Kidney epithelial cell (primary cell): ENCODE results near the gene AKR1C2. TPM values are rescaled to one million over a fixed set of nuclear protein-coding genes. Genes with fewer than 3 reads are reported as not detected.
A peak's percentile ranks its signal among the peaks of the same experiment; 100 is the strongest.
"Not testable (repeated sequence)": the region's sequence is repeated elsewhere in the genome, so short reads cannot be mapped to it uniquely, and the experiment has no call there.

Source experiments
- DNase-seq: peaks from one replicate; pipeline ENCODE4 v3.0.0-alpha.2; 2010; ENCODE audit warnings: low read depth
- H3K27me3 ChIP-seq: 2 replicates; pipeline ENCODE4 v1.6.0; 2011; ENCODE audit warnings: low read length; ENCODE audit not compliant: control insufficient read depth, insufficient read depth
- H3K36me3 ChIP-seq: 2 replicates; pipeline ENCODE4 v1.5.1; 2011; ENCODE audit warnings: low read length; ENCODE audit not compliant: control insufficient read depth, insufficient read depth
- H3K4me3 ChIP-seq: 2 replicates; pipeline ENCODE4 v1.5.1; 2011; ENCODE audit warnings: low read depth, mild to moderate bottlenecking, control low read depth, low read length
- CTCF ChIP-seq: IDR thresholded peaks from 2 replicates; pipeline ENCODE4 v1.5.1; 2011; ENCODE audit warnings: mild to moderate bottlenecking, moderate library complexity, low read length, control low read depth, inconsistent platforms; ENCODE audit not compliant: insufficient read depth, poor library complexity, severe bottlenecking
- total RNA-seq: library from RNA; depleted of rRNA; stranded (reverse); fragments of >200 nt; gene quantifications from 2 replicates; pipeline ENCODE4 v1.2.3, GENCODE V29; 2015

AKR1C2 gene
- total RNA-seq, 1 donor from 2014 or later = 2.0 TPM

- TF ChIP-seq CTCF = peak; percentile 20
- Histone ChIP-seq H3K27me3 (no peaks in the 10 kb centered on the region), H3K4me3 (no peak overlapping the region), H3K36me3 (no peaks in the 10 kb centered on the region)
- no peak for DNase-seq
Measured at GRCh38 chr10:5014936-5015335, 11.3 kb upstream of the AKR1C2 start.

- DNase-seq, H3K4me3 ChIP-seq, H3K36me3 ChIP-seq, H3K27me3 ChIP-seq: not testable (repeated sequence)
Measured at GRCh38 chr10:5014200-5014910, 10.7 kb upstream of the AKR1C2 start.

GRCh38 chr10:5013385-5013784 lies 9.7 kb upstream of the AKR1C2 start:
- H3K36me3 ChIP-seq = no peaks in the 10 kb centered on the region
- H3K27me3 ChIP-seq = no peaks in the 10 kb centered on the region
- no peak for TF ChIP-seq CTCF
- no peak overlapping the region for H3K4me3 ChIP-seq
- no peak for DNase-seq

GRCh38 chr10:5012595-5012994 lies 8.9 kb upstream of the AKR1C2 start:
- no peak overlapping the region for H3K4me3 ChIP-seq
- H3K27me3 ChIP-seq = no peaks in the 10 kb centered on the region
- no peak for DNase-seq
- TF ChIP-seq CTCF = no peak
- no peaks in the 10 kb centered on the region for H3K36me3 ChIP-seq

GRCh38 chr10:5011392-5011791 lies 7.7 kb upstream of the AKR1C2 start:
- H3K27me3 ChIP-seq, H3K4me3 ChIP-seq, H3K36me3 ChIP-seq, DNase-seq: not testable (repeated sequence)

GRCh38 chr10:5010043-5010442 lies 6.4 kb upstream of the AKR1C2 start:
- not testable (repeated sequence) for DNase-seq, H3K36me3 ChIP-seq, H3K4me3 ChIP-seq, H3K27me3 ChIP-seq

GRCh38 chr10:5008857-5009548 lies 5.3 kb upstream of the AKR1C2 start:
- not testable (repeated sequence) for H3K4me3 ChIP-seq, H3K36me3 ChIP-seq, DNase-seq, H3K27me3 ChIP-seq

- DNase-seq, H3K4me3 ChIP-seq, H3K36me3 ChIP-seq, H3K27me3 ChIP-seq: not testable (repeated sequence)
Measured at GRCh38 chr10:5004501-5004900, 844 bp upstream of the AKR1C2 start.

- H3K27me3 ChIP-seq, DNase-seq, H3K4me3 ChIP-seq: not testable (repeated sequence)
Measured at GRCh38 chr10:5004030-5004385, 351 bp upstream of the AKR1C2 start.

More at GRCh38 chr10:5004030-5004385, 351 bp upstream of the AKR1C2 start:
- H3K36me3 ChIP-seq = not testable (repeated sequence)
